ENCODE results near the gene KCNJ5. TPM values are rescaled to one million over a fixed set of nuclear protein-coding genes. Genes with fewer than 3 reads are reported as not detected.

Gene KCNJ5
- total RNA-seq, 4 donors from 2014 or later, result 0.31 to 3.2 (median 0.71) TPM

DNA sequence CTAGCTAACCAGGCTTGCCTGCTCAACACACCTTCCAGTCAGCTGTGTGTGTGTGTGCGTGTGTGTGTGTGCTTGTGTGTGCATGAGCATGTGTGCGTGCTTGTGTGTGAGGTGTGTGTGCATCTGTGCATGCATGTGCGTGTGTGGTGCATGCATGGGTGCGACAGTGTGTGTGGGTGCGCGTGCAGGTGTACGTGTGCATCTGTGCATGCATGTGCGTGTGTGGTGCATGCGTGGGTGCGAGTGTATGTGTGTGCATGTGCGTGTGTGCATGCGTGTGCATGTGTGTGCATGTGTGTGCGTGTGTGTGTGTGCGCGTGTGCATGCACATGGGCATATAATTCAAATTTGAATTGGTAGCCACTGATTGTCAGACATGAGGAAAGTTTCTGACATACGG is 62.0 kb downstream of the KCNJ5 start:
- H3K27ac ChIP-seq, result no peak overlapping the region
- H3K27me3 ChIP-seq, result peaks cover 10% of the 10 kb centered on the region
- no peaks in the 10 kb centered on the region for H3K36me3 ChIP-seq
- H3K4me1 ChIP-seq, result no peaks in the 10 kb centered on the region
- no peak overlapping the region for H3K4me3 ChIP-seq
- WGBS, 2 donors (ENCODE audit: low coverage in 1 of 2), result 90 to 94% methylated on average over 10 to 15 of the region's 16 CpGs
- TF ChIP-seq EP300 (IDR thresholded peaks at IDR 0.05), result no peak
- TF ChIP-seq CTCF (IDR thresholded peaks at IDR 0.05), result no peak
- no peak for TF ChIP-seq POLR2AphosphoS5 (IDR thresholded peaks at IDR 0.05)
- no peak for TF ChIP-seq POLR2A (IDR thresholded peaks at IDR 0.05)
- no peak for ATAC-seq
- H3K9me3 ChIP-seq, result no peaks in the 10 kb centered on the region

DNA sequence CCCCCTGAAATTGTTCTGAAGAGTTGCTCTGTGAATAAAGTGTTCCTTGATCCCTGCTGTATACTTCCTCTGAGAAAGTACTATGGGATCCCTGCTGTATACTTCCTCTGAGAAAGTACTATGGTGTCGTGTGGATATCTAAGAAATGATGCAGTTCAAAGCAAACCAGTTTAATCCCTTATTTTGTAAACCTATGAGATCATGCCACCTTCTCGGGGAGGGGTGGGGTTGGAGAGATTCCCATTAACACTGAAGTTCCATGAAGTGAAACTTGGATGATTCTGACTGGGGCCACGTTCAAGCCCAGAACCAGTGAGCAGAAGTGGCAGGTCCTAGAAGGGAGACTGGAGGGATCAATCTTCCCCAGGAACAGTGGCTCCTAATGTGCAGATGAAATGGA is 64.5 kb downstream of the KCNJ5 start:
- 40% methylated on average over 1 of the region's 3 CpGs; no CpG with 5 or more reads in 1 of the 2 donors for WGBS, 2 donors (ENCODE audit: low coverage in 1 of 2)

DNA sequence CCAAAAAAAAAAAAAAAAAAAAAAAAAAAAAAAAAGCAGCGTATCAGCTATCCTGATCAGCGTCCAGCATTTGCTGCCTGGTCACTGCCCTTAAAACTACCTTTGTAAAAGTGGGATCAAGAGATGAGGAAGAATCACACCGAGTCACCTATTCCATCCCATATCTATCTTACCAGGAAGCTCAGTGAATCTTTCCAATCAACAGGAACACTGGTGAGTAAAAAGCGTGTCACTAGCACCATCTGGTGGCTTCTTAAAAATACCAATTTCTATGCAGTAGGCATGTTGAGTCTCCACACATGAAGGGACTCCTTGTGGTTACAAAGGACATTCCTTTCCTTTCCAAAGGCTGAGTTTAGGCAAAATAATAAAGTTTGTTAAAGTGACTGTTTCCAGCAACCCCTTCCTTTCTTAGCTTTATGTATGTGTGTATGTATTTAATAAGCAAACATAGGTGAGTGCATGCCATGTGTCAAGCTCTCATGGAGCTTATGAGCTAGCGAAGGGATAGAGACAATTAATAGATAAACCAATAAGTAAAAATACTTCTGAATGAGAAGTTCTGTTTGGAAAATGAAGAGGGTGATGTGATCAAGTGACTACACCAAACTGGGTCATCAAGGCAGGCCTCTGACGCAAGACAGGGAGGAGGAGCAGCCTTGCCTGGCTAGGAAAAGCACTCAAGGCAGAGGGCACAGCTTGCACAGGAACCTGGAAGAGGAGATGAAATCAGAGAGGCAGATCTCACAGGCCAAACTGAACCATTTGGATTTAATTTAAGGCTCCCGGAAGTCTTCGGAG is 65.4 kb downstream of the KCNJ5 start:
- Histone ChIP-seq H3K4me1 (no peaks in the 10 kb centered on the region), H3K9me3 (no peaks in the 10 kb centered on the region), H3K27me3 (peaks cover 10% of the 10 kb centered on the region), H3K36me3 (no peaks in the 10 kb centered on the region), H3K4me3 (no peak overlapping the region), H3K27ac (no peak overlapping the region)
- no peak for TF ChIP-seq EP300 (IDR thresholded peaks at IDR 0.05)
- no peak for TF ChIP-seq POLR2A (IDR thresholded peaks at IDR 0.05)
- TF ChIP-seq POLR2AphosphoS5 (IDR thresholded peaks at IDR 0.05), result no peak
- peak; percentile 48 to 75 (median 68) for TF ChIP-seq CTCF (IDR thresholded peaks at IDR 0.05)
- 39 to 49% methylated on average over 6 to 8 of the region's 8 CpGs for WGBS, 2 donors (ENCODE audit: low coverage in 1 of 2)
- ATAC-seq, result peak; percentile 66

More for the DNA sequence above, 64.5 kb downstream of the KCNJ5 start:
- Histone ChIP-seq H3K4me1 (no peaks in the 10 kb centered on the region), H3K4me3 (no peak overlapping the region), H3K27ac (no peak overlapping the region), H3K9me3 (no peaks in the 10 kb centered on the region), H3K27me3 (peaks cover 10% of the 10 kb centered on the region), H3K36me3 (no peaks in the 10 kb centered on the region)
- no peak for ATAC-seq
- TF ChIP-seq EP300 (IDR thresholded peaks at IDR 0.05) (no peak), CTCF (IDR thresholded peaks at IDR 0.05) (no peak), POLR2AphosphoS5 (IDR thresholded peaks at IDR 0.05) (no peak), POLR2A (IDR thresholded peaks at IDR 0.05) (no peak)

- ATAC-seq, result no peak
These were observed 66.0 kb downstream of the KCNJ5 start for GRCh38 chr11:128957202-128957482.

More at GRCh38 chr11:128957202-128957482, 66.0 kb downstream of the KCNJ5 start:
- Histone ChIP-seq H3K27ac (no peak overlapping the region), H3K9me3 (no peaks in the 10 kb centered on the region), H3K4me3 (no peak overlapping the region), H3K27me3 (peaks cover 10% of the 10 kb centered on the region), H3K4me1 (no peaks in the 10 kb centered on the region), H3K36me3 (no peaks in the 10 kb centered on the region)
- WGBS, 2 donors (ENCODE audit: low coverage in 1 of 2), result 75 to 82% methylated on average over 3 to 7 of the region's 8 CpGs
- TF ChIP-seq POLR2AphosphoS5 (IDR thresholded peaks at IDR 0.05), result no peak
- TF ChIP-seq CTCF (IDR thresholded peaks at IDR 0.05), result no peak
- TF ChIP-seq EP300 (IDR thresholded peaks at IDR 0.05), result no peak
- TF ChIP-seq POLR2A (IDR thresholded peaks at IDR 0.05), result no peak
